Endothelial cell of umbilical vein (primary cell): ENCODE data around the gene MAGOHB. TPM values are rescaled to one million over a fixed set of nuclear protein-coding genes. Genes with fewer than 3 reads are reported as not detected.

Experiments
- BruUV-seq: library from RNA; stranded (reverse); fragments of 400-500 nt; replicated peaks from 2 replicates; lab custom pipeline; 2021; lab: Mats Ljungman, UMichigan
- CTCF ChIA-PET: fragments of 300-600, 350-600 bp; sonication (Branson Sonifier 250); formaldehyde crosslinking; loops from one replicate; lab custom pipeline; 2021; ENCODE audit warnings: antibody characterized with exemption, inconsistent platforms; lab: Charles Lee
- POLR2A ChIA-PET: fragments of 300-600, 350-600 bp; sonication (Branson Sonifier 250); formaldehyde crosslinking; loops from one replicate; lab custom pipeline; 2021; ENCODE audit warnings: antibody characterized with exemption, inconsistent platforms; lab: Charles Lee
- DNase-seq: peaks from one replicate; pipeline ENCODE4 v3.0.0-alpha.2; 2011; ENCODE audit warnings: low read depth, low spot score
- FAIRE-seq: peaks from 2 replicates; lab custom pipeline; 2011; peaks lifted over from hg19 to GRCh38; lab: Jason Lieb, UNC
- H2AFZ ChIP-seq: 2 replicates; pipeline ENCODE4 v1.6.0; 2012; ENCODE audit warnings: low read depth, low read length, control low read depth, inconsistent platforms
- H3K27ac ChIP-seq: 2 replicates; pipeline ENCODE4 v1.5.1; 2011; ENCODE audit warnings: low read depth, mild to moderate bottlenecking, control low read depth, low read length, moderate library complexity; ENCODE audit not compliant: insufficient read depth
- H3K27me3 ChIP-seq, 2 experiments: 2 replicates each; pipeline versions ENCODE4 v1.6.0 to v1.6.1; 2011; ENCODE audit warnings: low read length in 2 of 2, mixed read lengths in 1 of 2; ENCODE audit not compliant: control insufficient read depth in 2 of 2, insufficient read depth in 2 of 2
- H3K36me3 ChIP-seq, 2 experiments: 2 replicates in 1 of 2; 3 replicates in 1 of 2; pipeline ENCODE4 v1.5.1; 2011; ENCODE audit warnings: low read length in 2 of 2, mild to moderate bottlenecking in 1 of 2, moderate library complexity in 1 of 2; ENCODE audit not compliant: control insufficient read depth in 2 of 2, insufficient read depth in 2 of 2; ENCODE audit errors: extremely low read depth in 1 of 2
- H3K4me1 ChIP-seq: 3 replicates; pipeline ENCODE4 v1.5.1; 2011; ENCODE audit warnings: mild to moderate bottlenecking, low read length; ENCODE audit not compliant: control insufficient read depth, insufficient read depth; ENCODE audit errors: extremely low read depth
- H3K4me2 ChIP-seq: 2 replicates; pipeline ENCODE4 v1.6.1; 2011; ENCODE audit warnings: low read length, control low read depth, mixed read lengths; ENCODE audit not compliant: insufficient read depth
- H3K4me3 ChIP-seq, 3 experiments: fragments of 200-600 bp in 1 of 3; sonication (generic), shearing (Covaris generic) in 1 of 3; replicated peaks in 1 of 3; 2 replicates each; pipeline ENCODE4 v1.5.1; 2011 to 2016; ENCODE audit warnings: control low read depth in 3 of 3, low read length in 3 of 3, mild to moderate bottlenecking in 2 of 3, inconsistent platforms in 1 of 3, low read depth in 1 of 3, moderate library complexity in 1 of 3; ENCODE audit not compliant: insufficient read depth in 1 of 3
- H3K79me2 ChIP-seq: 2 replicates; pipeline ENCODE4 v1.6.0; 2012; ENCODE audit warnings: low read length, inconsistent platforms; ENCODE audit not compliant: control insufficient read depth, insufficient read depth
- H3K9ac ChIP-seq: replicated peaks from 2 replicates; pipeline ENCODE3; 2011; ENCODE audit warnings: low read length, control low read depth; ENCODE audit not compliant: insufficient read depth; ENCODE audit errors: extremely low read depth
- H3K9me1 ChIP-seq: replicated peaks from 3 replicates; pipeline ENCODE4 v1.6.0; 2011; ENCODE audit warnings: mild to moderate bottlenecking, low read length; ENCODE audit not compliant: control insufficient read depth, insufficient read depth; ENCODE audit errors: extremely low read depth
- H3K9me3 ChIP-seq: replicated peaks from 2 replicates; pipeline ENCODE4 v1.5.1; 2012; ENCODE audit warnings: low read length, inconsistent platforms; ENCODE audit not compliant: control insufficient read depth, insufficient read depth
- H4K20me1 ChIP-seq: replicated peaks from 2 replicates; pipeline ENCODE3; 2011; ENCODE audit warnings: mild to moderate bottlenecking, low read length; ENCODE audit not compliant: control insufficient read depth, insufficient read depth; ENCODE audit errors: extremely low read depth
- EZH2 ChIP-seq: IDR thresholded peaks from 2 replicates; pipeline ENCODE4 v1.6.1; 2012; ENCODE audit warnings: borderline replicate concordance, low read depth, mild to moderate bottlenecking, moderate library complexity, low read length, inconsistent platforms; ENCODE audit not compliant: severe bottlenecking
- FOS ChIP-seq: IDR thresholded peaks from 2 replicates; pipeline ENCODE4 v1.6.1; 2011; ENCODE audit warnings: mild to moderate bottlenecking, low read length, moderate library complexity, borderline replicate concordance; ENCODE audit not compliant: insufficient read depth
- GATA2 ChIP-seq: IDR thresholded peaks from 2 replicates; pipeline ENCODE4 v1.7.0; 2011; ENCODE audit warnings: low read depth, mild to moderate bottlenecking, moderate library complexity, mixed read lengths, low read length; ENCODE audit not compliant: insufficient read length, insufficient read depth
- JUN ChIP-seq: IDR thresholded peaks from 2 replicates; pipeline ENCODE4 v1.6.1; 2011; ENCODE audit warnings: borderline replicate concordance, low read depth; ENCODE audit not compliant: insufficient read length, insufficient read depth
- MYC ChIP-seq: IDR thresholded peaks from one replicate; pipeline ENCODE4 v1.6.1; 2011; ENCODE audit warnings: mild to moderate bottlenecking, low read depth, low read length
- POLR2A ChIP-seq: IDR thresholded peaks from 2 replicates; pipeline ENCODE4 v1.6.1; 2012; ENCODE audit warnings: low read depth, mild to moderate bottlenecking, control low read depth, low read length
- POLR2AphosphoS5 ChIP-seq: IDR thresholded peaks from 2 replicates; pipeline ENCODE4 v1.6.1; 2012; ENCODE audit warnings: low read depth, mild to moderate bottlenecking, control low read depth, low read length, moderate library complexity; ENCODE audit not compliant: insufficient read depth
- dilution Hi-C: fragments of 300-500 bp; cut with MboI; formaldehyde crosslinking; loops from one replicate; pipeline ENCODE4 v1.15.0; 2019; ENCODE audit warnings: low sequenced_read_pairs; ENCODE audit not compliant: extremely low pct_ligation_motif_present
- intact Hi-C: fragments of 100-400 bp; cut with micrococcal nuclease; formaldehyde crosslinking; loops from one replicate; pipeline ENCODE4 v1.10.0; 2022
- polyA plus RNA-seq, 4 experiments: library from polyadenylated mRNA; depleted of rRNA in 3 of 4; stranded (reverse) in 3 of 4; unstranded in 1 of 4; fragments of >200 nt; gene quantifications; 2 replicates each; pipeline versions ENCODE4 v1.2.1 to v1.2.3, GENCODE V29; 2011 to 2012; ENCODE audit warnings: missing spikeins in 1 of 4
- total RNA-seq: library from RNA; stranded (reverse); gene quantifications from 2 replicates; pipeline ENCODE4 v1.2.3, GENCODE V29; 2021
- TF ChIP-seq, protein P1 (sequence below): IDR thresholded peaks from 2 replicates; pipeline ENCODE4 v1.6.1; 2011; ENCODE audit not compliant: insufficient read depth, insufficient read length
- TF ChIP-seq, protein P2 (sequence below), 2 donors: IDR thresholded peaks; 1 replicate in 1 of 2; 2 replicates in 1 of 2; pipeline ENCODE4 v1.5.1; 2011; ENCODE audit warnings: low read length in 2 of 2, mild to moderate bottlenecking in 2 of 2, moderate library complexity in 2 of 2, control low read depth in 1 of 2, inconsistent platforms in 1 of 2, low read depth in 1 of 2; ENCODE audit not compliant: insufficient read depth in 1 of 2; ENCODE audit errors: extremely low read depth in 1 of 2

The MAGOHB gene
- total and polyA plus RNA-seq, 2 donors (not counting 3 experiments of a cell fraction or from before 2014, with no cell fraction given) = 8.9 to 48.3 TPM

DNA sequence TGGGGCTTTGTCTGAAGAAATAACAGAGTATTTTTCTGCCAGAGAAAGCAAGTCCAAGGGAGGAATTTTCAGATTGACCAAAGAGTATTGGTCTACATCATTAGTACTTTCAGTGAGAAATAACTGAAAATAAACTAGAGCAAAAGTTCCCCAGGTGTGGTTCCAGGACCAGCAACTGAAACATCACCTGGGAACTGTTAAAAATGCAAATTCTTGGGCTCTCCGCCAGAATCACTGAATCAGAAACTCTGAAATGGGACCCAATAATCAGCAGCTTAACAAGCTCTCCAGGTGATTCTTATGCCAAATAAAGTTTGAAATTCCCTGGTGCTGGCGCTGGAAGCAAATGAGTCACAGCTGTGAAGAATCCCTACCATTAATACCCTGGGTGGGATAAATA, 55.6 kb downstream of the MAGOHB start:
- TF ChIP-seq, protein P1, sequence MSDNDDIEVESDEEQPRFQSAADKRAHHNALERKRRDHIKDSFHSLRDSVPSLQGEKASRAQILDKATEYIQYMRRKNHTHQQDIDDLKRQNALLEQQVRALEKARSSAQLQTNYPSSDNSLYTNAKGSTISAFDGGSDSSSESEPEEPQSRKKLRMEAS = no peak
- no peak for TF ChIP-seq POLR2A
- TF ChIP-seq GATA2 = no peak
- TF ChIP-seq POLR2AphosphoS5 = no peak
- TF ChIP-seq JUN = no peak
- TF ChIP-seq, protein P2, sequence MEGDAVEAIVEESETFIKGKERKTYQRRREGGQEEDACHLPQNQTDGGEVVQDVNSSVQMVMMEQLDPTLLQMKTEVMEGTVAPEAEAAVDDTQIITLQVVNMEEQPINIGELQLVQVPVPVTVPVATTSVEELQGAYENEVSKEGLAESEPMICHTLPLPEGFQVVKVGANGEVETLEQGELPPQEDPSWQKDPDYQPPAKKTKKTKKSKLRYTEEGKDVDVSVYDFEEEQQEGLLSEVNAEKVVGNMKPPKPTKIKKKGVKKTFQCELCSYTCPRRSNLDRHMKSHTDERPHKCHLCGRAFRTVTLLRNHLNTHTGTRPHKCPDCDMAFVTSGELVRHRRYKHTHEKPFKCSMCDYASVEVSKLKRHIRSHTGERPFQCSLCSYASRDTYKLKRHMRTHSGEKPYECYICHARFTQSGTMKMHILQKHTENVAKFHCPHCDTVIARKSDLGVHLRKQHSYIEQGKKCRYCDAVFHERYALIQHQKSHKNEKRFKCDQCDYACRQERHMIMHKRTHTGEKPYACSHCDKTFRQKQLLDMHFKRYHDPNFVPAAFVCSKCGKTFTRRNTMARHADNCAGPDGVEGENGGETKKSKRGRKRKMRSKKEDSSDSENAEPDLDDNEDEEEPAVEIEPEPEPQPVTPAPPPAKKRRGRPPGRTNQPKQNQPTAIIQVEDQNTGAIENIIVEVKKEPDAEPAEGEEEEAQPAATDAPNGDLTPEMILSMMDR (IDR thresholded peaks at IDR 0.05; ENCODE audit: extremely low read depth in 1 of 2, insufficient read depth in 1 of 2, low read depth in 1 of 2, low read length in 2 of 2) = no peak
- TF ChIP-seq EZH2 = no peak
- no peak for TF ChIP-seq MYC
- no peak for TF ChIP-seq FOS
- Histone ChIP-seq H3K9ac (no peak overlapping the region), H4K20me1 (no peaks in the 10 kb centered on the region), H3K4me2 (no peak overlapping the region), H3K79me2 (no peaks in the 10 kb centered on the region), H3K27me3 (peaks cover 0 to 2% of the 10 kb centered on the region in 2 experiments), H3K4me1 (no peaks in the 10 kb centered on the region), H3K4me3 (no peak overlapping the region), H2AFZ (no peak overlapping the region), H3K36me3 (no peaks in the 10 kb centered on the region), H3K27ac (no peak overlapping the region), H3K9me3 (no peaks in the 10 kb centered on the region), H3K9me1 (no peaks in the 10 kb centered on the region)
- intact Hi-C loops (no loop called here), dilution Hi-C loops (no loop called here)
- ChIA-PET CTCF (interaction anchor here (1.6 to 2.2 kb wide), 2 partner anchors 10 to 404 kb away, joined by 3 to 7 read pairs; no protein-coding TSS in a partner anchor), POLR2A (interaction anchor here (0.6 kb wide), 1 partner anchor 367 kb away, joined by 4 read pairs; no protein-coding TSS in a partner anchor)
- FAIRE-seq (no peak), DNase-seq (no peak)
- no TSS peak for BruUV-seq
